Stomach (tissue), 9 donors: ENCODE results near the gene PLXND1. TPM values are rescaled to one million over a fixed set of nuclear protein-coding genes. Genes with fewer than 3 reads are reported as not detected.

Experiments
- DNase-seq, 2 donors: peaks; one replicate each; pipeline versions ENCODE4 v3.0.0 to v3.0.0-alpha.2; 2013 to 2019
- H3K27ac ChIP-seq, 5 donors: fragments of 200-600 bp in 4 of 5; sonication (generic) in 4 of 5; one replicate each; pipeline ENCODE4 v1.5.1; 2013 to 2019; ENCODE audit warnings: mild to moderate bottlenecking in 1 of 5, moderate library complexity in 1 of 5
- H3K27me3 ChIP-seq, 3 donors: fragments of 200-600 bp; sonication (generic); one replicate each; pipeline ENCODE4 v1.5.1; 2017 to 2019; ENCODE audit warnings: mixed run types in 1 of 3
- H3K36me3 ChIP-seq, 4 donors: fragments of 200-600 bp; sonication (generic); 1 replicate in 3 of 4; 2 replicates in 1 of 4; pipeline ENCODE4 v1.5.1; 2016 to 2019
- H3K4me1 ChIP-seq, 4 donors: fragments of 200-600 bp; sonication (generic); one replicate each; pipeline ENCODE4 v1.5.1; 2016 to 2019
- H3K4me3 ChIP-seq, 4 donors: fragments of 200-600 bp; sonication (generic) in 3 of 4; one replicate each; pipeline ENCODE4 v1.5.1; 2016 to 2019; ENCODE audit warnings: mild to moderate bottlenecking in 1 of 4
- H3K9me3 ChIP-seq, 4 donors: fragments of 200-600 bp; sonication (generic); one replicate each; pipeline ENCODE4 v1.5.1; 2016 to 2019
- CTCF ChIP-seq, 7 experiments: fragments of 450-650 bp in 4 of 7; fragments of 200-600 bp in 3 of 7; sonication (generic) in 3 of 7; IDR thresholded peaks; one replicate each; pipeline ENCODE4 v1.5.1; 2016 to 2019; ENCODE audit warnings: antibody characterized with exemption in 7 of 7, control low read depth in 2 of 7, mild to moderate bottlenecking in 1 of 7
- EP300 ChIP-seq: sonication (generic); formaldehyde crosslinking; IDR thresholded peaks from one replicate; pipeline ENCODE4 v1.6.1; 2017; ENCODE audit warnings: antibody characterized with exemption
- POLR2A ChIP-seq, 4 donors: fragments of 450-650 bp; IDR thresholded peaks; one replicate each; pipeline ENCODE4 v1.6.1; 2016; ENCODE audit warnings: antibody characterized with exemption in 4 of 4, control low read depth in 2 of 4, mild to moderate bottlenecking in 1 of 4, moderate library complexity in 1 of 4
- POLR2AphosphoS5 ChIP-seq, 3 donors: sonication (generic); formaldehyde crosslinking; IDR thresholded peaks; one replicate each; pipeline ENCODE4 v1.6.1; 2016; ENCODE audit warnings: antibody characterized with exemption in 3 of 3
- WGBS, 5 donors: extraction: QIAGEN DNeasy Blood & Tissue Kit in 3 of 5; methylation state at CpG; one replicate each; pipeline versions ENCODE4 v1.1.5 to v1.1.7; 2013 to 2018; 5-methylcytosine and 5-hydroxymethylcytosine counted together
- intact Hi-C: fragments of 100-400 bp; cut with DNase I; formaldehyde crosslinking; loops from one replicate; pipeline ENCODE4 v1.15.1; 2023; ENCODE audit warnings: low total_unique reads
- polyA plus RNA-seq, 3 donors: library from polyadenylated mRNA; stranded (reverse); fragments of 200-250 nt; gene quantifications; one replicate each; pipeline ENCODE4 v1.2.3, GENCODE V29; 2013
- total RNA-seq, 5 donors: library from RNA; depleted of rRNA; stranded (reverse); fragments of >200 nt; gene quantifications; one replicate each; pipeline versions ENCODE4 v1.1.0 to v1.2.3, GENCODE V29; 2014 to 2016
- donor health status: healthy with polysubstance abuse.
- donor health status: Bipolar disorder and iron deficiency.
- donor health status: healthy.

Gene PLXND1
- total and polyA plus RNA-seq, 8 donors = 22.6 to 251 (median 58.6) TPM

GRCh38 chr3:129617381-129618185 is 11.1 kb upstream of the PLXND1 start:
- H3K36me3 ChIP-seq = no peaks in the 10 kb centered on the region
- H3K27me3 ChIP-seq = no peaks in the 10 kb centered on the region
- TF ChIP-seq POLR2AphosphoS5 (IDR thresholded peaks at IDR 0.05) = no peak
- H3K4me1 ChIP-seq = peaks cover 26 to 72% (median 45%) of the 10 kb centered on the region in 4 donors
- 85 to 89% (median 87%) methylated on average over 12 of the region's 12 CpGs for WGBS, 5 donors
- intact Hi-C loops = no loop called here
- H3K9me3 ChIP-seq = no peaks in the 10 kb centered on the region
- DNase-seq = no peak
- no peak overlapping the region for H3K4me3 ChIP-seq
- peak overlapping the region in 4 of 5 donors; percentile 52 to 82 (median 63) for H3K27ac ChIP-seq

GRCh38 chr3:129616713-129617112 is 10.2 kb upstream of the PLXND1 start:
- peak in 1 of 2 donors; percentile 37 for DNase-seq
- Histone ChIP-seq H3K27ac (peak overlapping the region; percentile 1 to 82 (median 58)), H3K4me3 (no peak overlapping the region), H3K36me3 (no peaks in the 10 kb centered on the region), H3K27me3 (no peaks in the 10 kb centered on the region), H3K9me3 (no peaks in the 10 kb centered on the region), H3K4me1 (peaks cover 27 to 72% (median 45%) of the 10 kb centered on the region in 4 donors)
- WGBS, 5 donors = 52 to 74% (median 64%) methylated on average over 5 of the region's 5 CpGs
- intact Hi-C loops = no loop called here
- TF ChIP-seq EP300 (no peak), CTCF (IDR thresholded peaks at IDR 0.05) (no peak), POLR2A (IDR thresholded peaks at IDR 0.05) (no peak), POLR2AphosphoS5 (IDR thresholded peaks at IDR 0.05) (no peak)

- intact Hi-C loops = no loop called here
- peak overlapping the region in 4 of 5 donors; percentile 52 to 82 (median 63) for H3K27ac ChIP-seq
- no peaks in the 10 kb centered on the region for H3K9me3 ChIP-seq
- TF ChIP-seq EP300 = no peak
- no peak for TF ChIP-seq POLR2AphosphoS5 (IDR thresholded peaks at IDR 0.05)
- TF ChIP-seq CTCF (IDR thresholded peaks at IDR 0.05) = no peak
- TF ChIP-seq POLR2A (IDR thresholded peaks at IDR 0.05) = no peak
- H3K4me1 ChIP-seq = peaks cover 28 to 72% (median 45%) of the 10 kb centered on the region in 4 donors
- H3K27me3 ChIP-seq = no peaks in the 10 kb centered on the region
- no peaks in the 10 kb centered on the region for H3K36me3 ChIP-seq
- no peak for DNase-seq
- 53 to 71% (median 62%) methylated on average over 7 to 8 of the region's 8 CpGs for WGBS, 5 donors
- H3K4me3 ChIP-seq = no peak overlapping the region
These were observed 9.8 kb upstream of the PLXND1 start for GRCh38 chr3:129616291-129616690.

GRCh38 chr3:129615751-129616281 is 9.3 kb upstream of the PLXND1 start:
- intact Hi-C loops = no loop called here
- peak overlapping the region in 4 of 5 donors; percentile 52 to 82 (median 63) for H3K27ac ChIP-seq
- peak in 1 of 2 donors; percentile 20 for DNase-seq

More at GRCh38 chr3:129615751-129616281, 9.3 kb upstream of the PLXND1 start:
- WGBS, 5 donors = 46 to 57% (median 51%) methylated on average over 7 to 8 of the region's 8 CpGs
- Histone ChIP-seq H3K36me3 (no peaks in the 10 kb centered on the region), H3K4me1 (peaks cover 28 to 72% (median 43%) of the 10 kb centered on the region in 4 donors), H3K9me3 (no peaks in the 10 kb centered on the region), H3K27me3 (no peaks in the 10 kb centered on the region), H3K4me3 (no peak overlapping the region)
- TF ChIP-seq POLR2AphosphoS5 (IDR thresholded peaks at IDR 0.05) = no peak
- TF ChIP-seq EP300 = no peak
- TF ChIP-seq CTCF (IDR thresholded peaks at IDR 0.05) = no peak
- no peak for TF ChIP-seq POLR2A (IDR thresholded peaks at IDR 0.05)
